NCI-H187 (cell line): Measurements from ENCODE around the gene FDXACB1.

Source experiments
- DNase-seq, 2 experiments: peaks; one replicate each; lab custom pipeline; 2025; lab: John Stamatoyannopoulos, UW

FDXACB1 gene

GRCh38 chr11:111843661-111844060, 35.3 kb downstream of the FDXACB1 start:
- no peak for DNase-seq

- peak; percentile 12 to 34 for DNase-seq
These were observed 37.5 kb downstream of the FDXACB1 start for GRCh38 chr11:111841370-111842053.

GRCh38 chr11:111840143-111840542, 38.8 kb downstream of the FDXACB1 start:
- no peak for DNase-seq

- DNase-seq, result no peak
These were observed 40.9 kb downstream of the FDXACB1 start for GRCh38 chr11:111838054-111838453.

GRCh38 chr11:111837366-111837891, 41.5 kb downstream of the FDXACB1 start:
- no peak for DNase-seq

GRCh38 chr11:111836721-111837120, 42.2 kb downstream of the FDXACB1 start:
- no peak for DNase-seq

- DNase-seq, result no peak
These were observed 42.8 kb downstream of the FDXACB1 start for GRCh38 chr11:111836162-111836561.

GRCh38 chr11:111835665-111836064, 43.3 kb downstream of the FDXACB1 start:
- DNase-seq, result no peak

- no peak for DNase-seq
These were observed 44.4 kb downstream of the FDXACB1 start for GRCh38 chr11:111834432-111835163.

- no peak for DNase-seq
These were observed 45.4 kb downstream of the FDXACB1 start for GRCh38 chr11:111833524-111833923.

- no peak for DNase-seq
These were observed 49.6 kb downstream of the FDXACB1 start for GRCh38 chr11:111829185-111829968.

GRCh38 chr11:111826322-111826950, 52.5 kb downstream of the FDXACB1 start:
- DNase-seq, result no peak
